Activated CD4-positive, alpha-beta T cell treated with anti-CD3 and anti-CD28 coated beads, Interleukin-2, amount 50 U/mL, for 48 hours (primary cell): Measurements from ENCODE around the gene LMNTD1.

Experiments used
- DNase-seq, 2 experiments: peaks; one replicate each; pipeline ENCODE4 v3.0.0-alpha.2; 2020

LMNTD1 gene

GRCh38 chr12:25550186-25550585, 2.9 kb downstream of the LMNTD1 start:
- no peak for DNase-seq

GRCh38 chr12:25549120-25549519, 4.0 kb downstream of the LMNTD1 start:
- no peak for DNase-seq

- DNase-seq = no peak
These were observed 6.8 kb downstream of the LMNTD1 start for GRCh38 chr12:25546318-25546717.

- DNase-seq = no peak
These were observed 19.9 kb downstream of the LMNTD1 start for GRCh38 chr12:25533150-25533549.

GRCh38 chr12:25531502-25532052, 21.5 kb downstream of the LMNTD1 start:
- no peak for DNase-seq

- DNase-seq = no peak
These were observed 23.3 kb downstream of the LMNTD1 start for GRCh38 chr12:25529738-25530137.

GRCh38 chr12:25526778-25527177, 26.3 kb downstream of the LMNTD1 start:
- no peak for DNase-seq

GRCh38 chr12:25524366-25524765, 28.7 kb downstream of the LMNTD1 start:
- DNase-seq = no peak

- no peak for DNase-seq
These were observed 31.3 kb downstream of the LMNTD1 start for GRCh38 chr12:25521625-25522256.

GRCh38 chr12:25518512-25518911, 34.6 kb downstream of the LMNTD1 start:
- no peak for DNase-seq

GRCh38 chr12:25504744-25505143, 48.3 kb downstream of the LMNTD1 start:
- no peak for DNase-seq

- DNase-seq = no peak
These were observed 49.4 kb downstream of the LMNTD1 start for GRCh38 chr12:25503666-25504065.

GRCh38 chr12:25502596-25502995, 50.5 kb downstream of the LMNTD1 start:
- DNase-seq = no peak

- DNase-seq = no peak
These were observed 51.0 kb downstream of the LMNTD1 start for GRCh38 chr12:25502118-25502517.

GRCh38 chr12:25501549-25501948, 51.5 kb downstream of the LMNTD1 start:
- DNase-seq = no peak

- DNase-seq = no peak
These were observed 52.4 kb downstream of the LMNTD1 start for GRCh38 chr12:25500651-25501050.

GRCh38 chr12:25497021-25497420, 56.1 kb downstream of the LMNTD1 start:
- DNase-seq = no peak

GRCh38 chr12:25496098-25496587, 56.9 kb downstream of the LMNTD1 start:
- no peak for DNase-seq

- no peak for DNase-seq
These were observed 57.6 kb downstream of the LMNTD1 start for GRCh38 chr12:25495331-25496097.

- DNase-seq = no peak
These were observed 58.2 kb downstream of the LMNTD1 start for GRCh38 chr12:25494926-25495325.

- no peak for DNase-seq
These were observed 59.4 kb downstream of the LMNTD1 start for GRCh38 chr12:25493682-25494081.

GRCh38 chr12:25491396-25492325, 61.4 kb downstream of the LMNTD1 start:
- no peak for DNase-seq
